ENCODE results near the gene GMDS.

Gene GMDS

DNA sequence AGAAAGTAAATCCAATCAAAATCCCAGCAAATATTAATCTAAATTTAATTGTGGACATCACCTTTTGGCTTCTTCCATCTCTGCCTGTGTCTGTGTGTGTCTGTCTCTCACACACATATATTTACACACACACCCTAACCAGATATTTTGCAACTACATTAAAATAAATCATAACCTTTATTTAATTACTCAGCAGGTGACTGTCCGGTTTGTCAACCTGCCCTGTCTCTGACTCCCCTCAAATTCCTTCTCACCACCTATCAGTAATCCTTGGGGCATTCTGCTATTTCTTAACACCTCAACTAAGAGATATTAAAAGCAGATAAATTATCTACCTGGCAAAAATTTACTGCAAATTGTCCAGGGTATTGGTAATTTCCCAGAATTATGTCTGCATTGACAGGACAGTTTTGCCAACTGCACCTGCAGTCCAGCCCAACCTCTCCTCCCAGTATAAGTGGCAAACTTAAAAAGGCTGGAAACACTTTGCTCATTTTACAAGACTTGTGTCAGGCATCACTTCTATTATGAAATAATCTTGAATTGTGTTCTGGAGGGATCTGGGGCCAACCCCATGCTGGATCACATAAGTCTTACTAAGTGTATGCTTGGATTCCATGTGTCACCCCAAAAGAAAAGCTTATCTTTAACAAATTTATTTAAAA lies 216.1 kb downstream of the GMDS start:
- no peak for TF ChIP-seq EZH2 (optimal IDR thresholded peaks at IDR 0.05; ENCODE audit: low read depth, low read length)
- TF ChIP-seq EZH2phosphoT487 (IDR thresholded peaks at IDR 0.05; ENCODE audit: low read length) = no peak
- TF ChIP-seq, protein P1, sequence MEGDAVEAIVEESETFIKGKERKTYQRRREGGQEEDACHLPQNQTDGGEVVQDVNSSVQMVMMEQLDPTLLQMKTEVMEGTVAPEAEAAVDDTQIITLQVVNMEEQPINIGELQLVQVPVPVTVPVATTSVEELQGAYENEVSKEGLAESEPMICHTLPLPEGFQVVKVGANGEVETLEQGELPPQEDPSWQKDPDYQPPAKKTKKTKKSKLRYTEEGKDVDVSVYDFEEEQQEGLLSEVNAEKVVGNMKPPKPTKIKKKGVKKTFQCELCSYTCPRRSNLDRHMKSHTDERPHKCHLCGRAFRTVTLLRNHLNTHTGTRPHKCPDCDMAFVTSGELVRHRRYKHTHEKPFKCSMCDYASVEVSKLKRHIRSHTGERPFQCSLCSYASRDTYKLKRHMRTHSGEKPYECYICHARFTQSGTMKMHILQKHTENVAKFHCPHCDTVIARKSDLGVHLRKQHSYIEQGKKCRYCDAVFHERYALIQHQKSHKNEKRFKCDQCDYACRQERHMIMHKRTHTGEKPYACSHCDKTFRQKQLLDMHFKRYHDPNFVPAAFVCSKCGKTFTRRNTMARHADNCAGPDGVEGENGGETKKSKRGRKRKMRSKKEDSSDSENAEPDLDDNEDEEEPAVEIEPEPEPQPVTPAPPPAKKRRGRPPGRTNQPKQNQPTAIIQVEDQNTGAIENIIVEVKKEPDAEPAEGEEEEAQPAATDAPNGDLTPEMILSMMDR (IDR thresholded peaks at IDR 0.05; ENCODE audit: low read length) = no peak
- no peaks in the 10 kb centered on the region for H4K20me1 ChIP-seq (ENCODE audit: insufficient read depth, low read length)

DNA sequence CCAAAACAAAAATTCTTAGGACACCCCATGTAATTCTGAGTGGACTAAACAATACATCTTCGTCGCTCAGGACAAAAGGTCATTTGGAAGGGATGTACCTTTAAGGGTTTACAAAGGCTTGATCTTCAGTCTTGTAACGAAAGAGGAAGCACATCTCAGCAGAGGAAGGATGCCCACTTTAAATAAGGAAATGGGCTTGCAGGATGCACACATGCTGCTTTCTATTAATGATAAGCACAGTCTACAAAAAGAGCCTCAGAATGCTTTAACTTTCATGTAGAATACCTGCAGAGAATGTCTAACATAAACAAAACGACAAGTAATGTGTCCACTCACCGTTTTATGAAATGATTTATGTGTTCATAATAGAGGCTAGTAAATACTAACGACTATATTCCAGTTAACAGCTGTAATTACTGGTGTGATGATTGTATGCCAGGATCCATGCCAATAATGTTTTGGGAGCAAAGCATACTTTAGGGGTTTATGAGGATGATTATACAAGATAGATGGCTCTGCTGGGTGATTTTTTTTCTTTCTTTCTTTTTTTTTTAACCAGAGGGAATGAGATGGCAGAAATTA lies 216.9 kb downstream of the GMDS start:
- no peak overlapping the region for H3K27ac ChIP-seq (ENCODE audit: low read length)
- no peaks in the 10 kb centered on the region for H3K79me2 ChIP-seq (ENCODE audit: low read length)
- no peak for DNase-seq
- no peak overlapping the region for H2AFZ ChIP-seq (ENCODE audit: low read length)
- TF ChIP-seq EZH2phosphoT487 (IDR thresholded peaks at IDR 0.05; ENCODE audit: low read length) (no peak), EZH2 (optimal IDR thresholded peaks at IDR 0.05; ENCODE audit: low read depth, low read length) (no peak)
- TF ChIP-seq, protein P1 (IDR thresholded peaks at IDR 0.05; ENCODE audit: low read length) = no peak
- no peaks in the 10 kb centered on the region for H3K9me2 ChIP-seq (replicated peaks; ENCODE audit: insufficient read depth, low read length)
- H4K20me1 ChIP-seq (ENCODE audit: insufficient read depth, low read length) = no peaks in the 10 kb centered on the region
- no peak overlapping the region for H3K4me3 ChIP-seq (ENCODE audit: low read length)
- no peaks in the 10 kb centered on the region for H3K27me3 ChIP-seq (replicated peaks; ENCODE audit: insufficient read depth, low read length)
- H3K36me3 ChIP-seq (replicated peaks; ENCODE audit: insufficient read depth, low read length) = no peaks in the 10 kb centered on the region
- H3K9ac ChIP-seq (ENCODE audit: low read length) = no peak overlapping the region
- H3F3A ChIP-seq (ENCODE audit: insufficient read depth, low read length) = no peaks in the 10 kb centered on the region
- no peak overlapping the region for H3K4me2 ChIP-seq (ENCODE audit: low read depth, low read length)
- no peaks in the 10 kb centered on the region for H3K4me1 ChIP-seq (ENCODE audit: low read length)
- no peaks in the 10 kb centered on the region for H3K9me3 ChIP-seq (replicated peaks; ENCODE audit: insufficient read depth, low read length)

More for the DNA sequence above, 216.1 kb downstream of the GMDS start:
- no peak for DNase-seq
- Histone ChIP-seq H3K4me3 (ENCODE audit: low read length) (no peak overlapping the region), H3K4me1 (ENCODE audit: low read length) (no peaks in the 10 kb centered on the region), H3F3A (ENCODE audit: insufficient read depth, low read length) (no peaks in the 10 kb centered on the region), H3K4me2 (ENCODE audit: low read depth, low read length) (no peak overlapping the region), H3K27me3 (replicated peaks; ENCODE audit: insufficient read depth, low read length) (no peaks in the 10 kb centered on the region), H3K9ac (ENCODE audit: low read length) (no peak overlapping the region), H2AFZ (ENCODE audit: low read length) (no peak overlapping the region), H3K27ac (ENCODE audit: low read length) (no peak overlapping the region), H3K9me3 (replicated peaks; ENCODE audit: insufficient read depth, low read length) (no peaks in the 10 kb centered on the region), H3K36me3 (replicated peaks; ENCODE audit: insufficient read depth, low read length) (no peaks in the 10 kb centered on the region), H3K9me2 (replicated peaks; ENCODE audit: insufficient read depth, low read length) (no peaks in the 10 kb centered on the region), H3K79me2 (ENCODE audit: low read length) (no peaks in the 10 kb centered on the region)

DNA sequence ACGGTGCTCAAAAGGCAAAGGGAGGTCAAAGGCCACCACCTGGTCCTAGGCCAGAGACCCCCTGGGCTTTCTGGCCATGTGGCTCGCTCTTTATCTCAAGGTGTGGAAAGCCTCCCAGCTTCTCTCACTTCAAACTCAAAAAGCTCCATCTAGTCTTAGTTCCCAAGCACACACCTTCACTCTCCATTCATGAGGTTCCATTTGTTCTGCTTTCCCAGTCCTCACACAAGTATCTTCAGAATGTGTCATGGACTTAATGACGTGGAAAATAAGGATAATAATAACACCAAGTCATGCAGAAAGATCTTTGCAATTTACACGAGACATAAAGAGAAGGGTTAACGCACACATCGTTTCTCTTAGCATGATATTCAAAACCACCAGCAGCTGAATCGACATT lies 219.3 kb downstream of the GMDS start:
- Histone ChIP-seq H3K4me1 (ENCODE audit: low read length) (no peaks in the 10 kb centered on the region), H2AFZ (ENCODE audit: low read length) (no peak overlapping the region), H4K20me1 (ENCODE audit: insufficient read depth, low read length) (no peaks in the 10 kb centered on the region), H3K4me2 (ENCODE audit: low read depth, low read length) (no peak overlapping the region), H3K27me3 (replicated peaks; ENCODE audit: insufficient read depth, low read length) (no peaks in the 10 kb centered on the region), H3K9me2 (replicated peaks; ENCODE audit: insufficient read depth, low read length) (no peaks in the 10 kb centered on the region), H3K27ac (ENCODE audit: low read length) (no peak overlapping the region), H3F3A (ENCODE audit: insufficient read depth, low read length) (no peaks in the 10 kb centered on the region), H3K79me2 (ENCODE audit: low read length) (no peaks in the 10 kb centered on the region), H3K36me3 (replicated peaks; ENCODE audit: insufficient read depth, low read length) (no peaks in the 10 kb centered on the region), H3K9me3 (replicated peaks; ENCODE audit: insufficient read depth, low read length) (no peaks in the 10 kb centered on the region), H3K9ac (ENCODE audit: low read length) (no peak overlapping the region), H3K4me3 (ENCODE audit: low read length) (no peak overlapping the region)
- TF ChIP-seq EZH2 (optimal IDR thresholded peaks at IDR 0.05; ENCODE audit: low read depth, low read length) (no peak), EZH2phosphoT487 (IDR thresholded peaks at IDR 0.05; ENCODE audit: low read length) (no peak)
- TF ChIP-seq, protein P1 (IDR thresholded peaks at IDR 0.05; ENCODE audit: low read length) = no peak
- no peak for DNase-seq
